Stimulated activated CD8-positive, alpha-beta memory T cell treated with anti-CD3 and anti-CD28 coated beads, Interleukin-7, amount 100 ng/mL, for 4 hours (primary cell): ENCODE data around the gene PPM1B.
"Not testable (repeated sequence)": the region's sequence is repeated elsewhere in the genome, so short reads cannot be mapped to it uniquely, and the experiment has no call there.

Experiments used
- DNase-seq, 2 donors: peaks; one replicate each; pipeline ENCODE4 v3.0.0-alpha.2; 2020; ENCODE audit warnings: low read depth in 2 of 2

The PPM1B gene

DNA sequence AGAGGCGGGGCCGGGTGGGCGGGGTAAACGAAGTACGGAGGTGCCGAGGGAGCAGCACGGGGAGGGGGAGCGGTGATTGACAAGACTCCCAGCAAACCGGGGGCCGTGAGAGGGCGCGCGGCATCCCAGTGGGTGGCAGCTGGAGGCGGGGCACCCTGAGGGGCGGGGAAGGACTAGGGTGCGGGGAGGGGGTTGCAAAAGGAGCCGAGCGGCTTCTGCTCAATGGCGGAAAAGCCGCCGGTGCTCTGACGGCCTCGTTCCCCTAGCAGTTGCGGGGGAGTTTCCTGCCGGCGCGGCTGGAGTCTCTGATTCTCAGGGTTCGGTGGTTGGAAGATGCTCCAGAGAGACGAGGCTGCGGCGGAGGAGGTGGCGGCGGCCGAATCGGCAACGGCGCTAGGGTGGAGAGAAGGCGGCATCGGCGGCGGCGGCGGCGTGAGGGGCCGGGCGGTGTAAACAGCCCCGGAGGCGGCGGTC, at the start of gene PPM1B:
TSS of gene PPM1B (plus strand) at position 195 of the 474 bp plus-strand sequence. CDS start 32,325 bp downstream, outside the sequence.
- DNase-seq = peak; percentile 99 to 100

DNA sequence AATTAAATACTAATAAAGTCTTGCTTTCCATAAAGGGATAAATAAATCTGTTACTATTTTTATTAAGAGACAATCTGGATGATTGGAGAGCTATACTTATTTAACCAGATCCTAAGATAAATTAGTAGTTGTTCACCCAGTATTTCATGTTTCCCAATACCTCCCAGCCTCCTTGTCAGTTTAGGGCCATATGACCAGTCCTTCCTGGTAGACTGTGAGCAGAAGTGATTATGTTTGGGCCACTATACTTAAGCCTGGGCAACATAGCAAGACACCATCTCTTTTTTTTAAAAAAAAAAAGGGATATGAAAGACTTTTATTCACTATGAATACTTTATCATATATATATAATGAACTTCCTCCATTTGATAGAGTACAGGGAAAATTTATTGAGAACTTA, 48.8 kb upstream of the PPM1B start:
- DNase-seq = no peak

DNA sequence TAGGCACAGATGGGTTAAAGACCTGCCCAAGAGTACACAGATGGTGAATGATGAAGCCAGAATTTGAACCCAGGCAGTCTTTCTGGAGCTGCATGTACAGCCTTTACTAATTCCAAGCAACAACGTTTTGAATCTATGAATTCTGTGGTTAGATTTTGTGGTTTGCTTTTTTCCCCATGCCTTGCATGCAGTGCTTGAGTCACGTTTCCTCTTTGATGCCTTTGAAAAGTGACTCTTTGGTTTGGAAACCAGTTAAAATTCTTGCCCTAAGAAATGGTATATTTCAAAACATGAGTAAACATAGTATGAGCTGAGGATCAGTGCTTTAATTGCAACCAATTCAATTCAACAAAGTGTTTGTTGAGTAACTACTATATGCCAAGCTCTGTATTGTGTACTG, 48.2 kb upstream of the PPM1B start:
- DNase-seq = peak; percentile 4 to 6

DNA sequence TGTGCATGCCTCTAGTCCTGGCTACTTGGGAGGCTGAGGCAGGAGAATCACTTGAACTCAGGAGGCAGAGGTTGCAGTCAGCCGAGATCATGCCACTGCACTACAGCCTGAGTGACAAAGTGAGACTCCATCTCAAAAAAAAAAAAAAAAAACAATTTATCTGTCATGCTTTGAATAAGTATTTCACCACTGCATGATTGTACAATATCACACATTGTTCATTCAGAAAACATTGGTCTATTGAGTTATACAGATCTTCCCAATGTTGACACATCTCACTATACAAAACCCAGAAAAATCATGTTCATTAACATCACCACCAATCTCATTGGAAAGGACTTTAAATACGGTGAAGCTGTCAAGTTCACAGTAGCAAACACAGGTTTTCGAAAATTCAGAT, 46.8 kb upstream of the PPM1B start:
- no peak for DNase-seq

DNA sequence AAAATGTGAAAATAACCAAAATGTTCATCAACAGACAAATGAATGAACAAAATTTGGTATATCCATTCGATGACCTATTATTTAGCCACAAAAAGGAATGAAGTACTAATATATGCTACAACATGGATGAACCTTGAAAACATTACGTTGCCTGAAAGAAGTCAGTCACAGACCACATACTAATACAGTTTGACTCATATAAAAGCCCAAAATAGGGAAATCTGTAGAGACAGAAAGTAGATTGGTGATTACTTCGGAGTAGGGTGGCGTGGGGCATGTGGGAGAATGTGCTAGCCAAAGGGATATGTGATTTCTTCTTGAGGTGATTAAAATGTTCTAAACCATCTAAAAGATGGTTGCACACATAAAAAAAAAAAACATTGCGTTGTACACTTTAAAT, 44.2 kb upstream of the PPM1B start:
- no peak for DNase-seq

DNA sequence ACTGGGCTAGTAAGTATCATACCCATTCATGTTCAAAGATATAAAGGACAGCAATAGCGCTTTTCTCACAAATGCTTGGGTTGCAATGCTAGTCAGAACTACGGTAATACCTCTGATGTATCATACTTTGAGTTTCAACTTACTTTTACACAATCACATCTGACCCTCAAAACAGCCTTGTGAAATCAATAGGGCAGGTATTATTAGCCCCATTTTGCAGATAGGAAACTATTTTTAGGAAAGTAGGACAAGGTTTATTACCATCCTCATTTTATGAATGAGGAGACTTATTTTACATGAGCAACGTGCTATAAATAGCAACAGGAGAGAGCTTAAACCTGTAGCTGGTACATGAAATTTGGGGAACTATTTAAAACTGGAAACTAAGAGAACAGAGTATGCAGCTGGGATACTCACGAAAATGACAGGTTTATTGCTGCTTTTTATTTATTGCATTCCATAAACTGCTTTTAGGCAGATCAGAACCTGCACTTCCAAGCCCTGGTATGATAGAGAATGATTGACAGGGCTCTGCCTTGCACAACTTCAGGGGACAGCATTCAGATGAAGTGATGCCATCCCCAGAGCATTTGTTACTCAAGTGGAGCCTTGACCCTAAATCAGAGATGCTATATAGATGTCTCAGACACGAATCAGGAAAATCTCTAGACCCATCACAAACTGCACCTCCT, 42.4 kb upstream of the PPM1B start:
- DNase-seq = no peak

DNA sequence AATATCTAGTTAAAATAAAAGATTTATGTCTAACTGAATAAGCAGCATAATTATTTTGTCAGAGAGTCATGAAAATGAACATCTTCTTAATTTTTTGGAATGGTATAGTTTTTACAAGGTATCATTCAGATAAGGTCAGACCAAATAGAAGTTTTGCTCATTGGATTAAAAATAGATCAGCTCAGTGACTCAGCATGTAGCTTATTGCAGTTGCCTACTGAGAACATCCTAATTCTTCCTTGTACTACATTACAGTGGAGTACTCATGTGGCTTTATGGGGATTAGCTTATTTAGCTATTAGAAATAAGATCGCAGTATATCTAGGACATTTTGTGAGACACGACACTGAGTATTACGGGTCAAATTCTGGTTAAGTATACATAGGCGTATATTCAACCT, 38.2 kb upstream of the PPM1B start:
- no peak for DNase-seq

DNA sequence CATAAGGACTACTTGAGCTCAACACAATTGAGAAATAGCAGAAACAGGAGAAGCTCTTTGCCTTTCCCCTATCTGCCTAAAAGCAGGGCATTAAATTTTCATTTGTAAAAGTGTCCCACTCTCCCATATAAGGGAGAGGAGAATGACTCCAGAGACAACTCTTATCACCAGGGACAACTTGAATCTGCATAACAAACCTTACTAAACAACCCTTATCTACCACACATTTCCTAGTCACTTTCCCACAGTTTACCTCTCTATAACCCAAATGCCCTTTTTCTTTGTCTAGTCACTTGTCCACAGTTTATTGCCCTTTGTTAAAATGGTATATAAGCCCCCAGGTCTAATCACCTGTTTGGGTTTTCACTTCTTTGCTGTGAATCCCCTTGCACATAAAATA, 37.5 kb upstream of the PPM1B start:
- no peak for DNase-seq

DNA sequence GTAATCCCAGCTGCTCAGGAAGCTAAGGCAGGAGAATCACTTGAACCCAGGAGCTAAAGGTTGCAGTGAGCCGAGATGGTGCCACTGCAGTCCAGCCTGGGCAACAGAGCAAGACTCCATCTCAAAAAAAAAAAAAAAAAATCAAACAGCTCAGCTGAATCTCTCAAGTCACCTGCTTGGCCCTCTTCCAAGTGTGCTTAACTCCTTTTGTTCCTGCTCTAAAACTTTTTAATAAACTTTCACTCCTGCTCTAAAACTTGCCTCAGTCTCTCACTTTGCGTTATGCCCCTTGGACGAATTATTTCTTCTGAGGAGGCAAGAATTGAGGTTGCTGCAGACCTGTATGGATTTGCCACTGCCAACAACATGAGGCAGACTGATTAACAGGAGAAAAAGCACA, 35.1 kb upstream of the PPM1B start:
- not testable (repeated sequence) for DNase-seq

DNA sequence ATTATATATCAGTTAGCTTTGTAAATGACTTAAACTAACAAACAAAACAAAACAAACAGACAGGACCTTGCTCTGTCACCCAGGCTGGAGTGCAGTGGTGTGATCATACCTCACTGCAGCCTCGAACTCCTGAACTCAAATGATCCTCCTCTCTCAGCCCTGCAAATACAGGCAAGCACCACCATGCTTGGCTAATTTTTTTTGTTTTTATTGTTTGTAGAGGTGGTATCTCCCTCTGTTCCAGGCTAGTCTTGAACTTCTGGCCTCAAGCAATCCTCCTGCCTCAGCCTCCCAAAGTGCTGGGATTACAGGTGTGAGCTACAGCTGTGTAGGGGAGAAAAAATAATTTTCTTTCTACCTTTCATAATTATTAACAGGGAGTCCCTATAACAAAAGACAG, 33.8 kb upstream of the PPM1B start:
- no peak for DNase-seq

DNA sequence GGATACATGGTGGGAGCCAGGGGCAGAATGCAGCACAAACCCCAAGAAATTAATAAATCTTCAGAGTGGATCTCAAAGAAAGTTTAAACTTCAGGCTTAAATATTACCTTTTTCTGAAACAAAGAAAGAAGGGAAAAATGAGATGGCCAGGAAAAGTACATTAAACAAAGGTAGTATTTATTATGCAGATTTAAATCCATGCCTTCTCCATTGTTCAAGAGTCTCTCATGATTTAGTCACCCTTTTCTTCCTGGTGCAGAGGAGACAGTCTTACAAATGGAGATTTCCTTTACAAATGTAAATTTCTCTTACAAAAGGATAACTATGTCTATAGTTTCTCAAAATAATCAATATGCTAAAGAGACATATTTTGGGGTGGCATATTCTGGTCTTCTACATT, 33.4 kb upstream of the PPM1B start:
- DNase-seq = no peak

DNA sequence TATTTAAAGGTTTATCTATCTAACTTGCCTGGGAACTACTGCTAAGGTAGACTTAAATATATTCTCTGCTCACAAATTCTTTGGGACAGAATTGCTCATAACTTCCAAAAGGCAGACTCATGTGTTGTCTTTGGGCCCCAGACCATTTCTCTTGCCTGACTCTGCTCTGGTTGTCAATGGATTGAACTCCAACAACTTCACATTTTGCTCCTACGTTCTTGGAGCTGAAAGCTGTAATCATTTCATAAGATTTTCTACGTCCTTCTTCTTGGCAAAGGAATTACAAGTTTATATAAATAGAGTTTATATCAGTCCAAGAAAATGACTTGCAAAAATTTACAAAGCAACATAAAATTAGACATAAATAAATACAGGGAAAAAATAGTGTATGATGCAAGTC, 32.9 kb upstream of the PPM1B start:
- DNase-seq = no peak

DNA sequence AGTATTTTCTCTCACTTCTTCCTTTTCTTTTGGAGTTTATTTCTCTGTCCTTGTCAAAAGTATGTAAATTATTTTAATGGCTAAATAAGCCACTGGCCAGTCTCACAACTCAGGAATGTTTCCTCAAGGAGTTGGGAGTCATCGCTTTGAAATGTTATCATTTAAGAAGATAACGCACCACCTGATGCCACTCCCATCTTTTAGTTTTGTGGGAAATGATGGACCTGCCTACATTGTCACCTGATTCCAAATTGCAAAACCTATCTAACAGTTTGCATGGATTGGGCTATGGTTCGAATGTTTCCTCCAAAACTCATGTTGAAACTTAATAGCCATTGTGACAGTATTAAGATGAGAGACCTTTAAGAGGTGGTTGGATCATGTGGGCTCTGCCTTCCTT, 32.4 kb upstream of the PPM1B start:
- no peak for DNase-seq

DNA sequence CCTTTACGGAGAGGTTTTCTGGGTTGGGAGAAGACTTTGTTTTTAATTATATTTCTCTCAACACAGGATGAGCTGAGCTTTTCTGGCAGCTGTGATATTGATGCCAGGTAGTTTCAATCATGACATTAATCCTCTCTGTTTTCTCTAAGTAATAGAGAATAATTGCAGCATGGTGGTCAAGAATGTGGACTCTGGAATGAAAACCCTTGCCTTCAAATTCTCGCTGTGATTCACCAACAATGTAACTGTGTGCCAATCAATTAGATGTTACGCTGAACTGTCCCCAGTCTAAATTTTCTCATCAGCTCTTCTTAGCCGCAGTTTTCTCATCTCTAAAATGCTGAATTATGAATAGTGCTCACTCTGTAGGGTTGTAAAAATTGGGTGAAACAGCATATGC, 31.6 kb upstream of the PPM1B start:
- DNase-seq = no peak

DNA sequence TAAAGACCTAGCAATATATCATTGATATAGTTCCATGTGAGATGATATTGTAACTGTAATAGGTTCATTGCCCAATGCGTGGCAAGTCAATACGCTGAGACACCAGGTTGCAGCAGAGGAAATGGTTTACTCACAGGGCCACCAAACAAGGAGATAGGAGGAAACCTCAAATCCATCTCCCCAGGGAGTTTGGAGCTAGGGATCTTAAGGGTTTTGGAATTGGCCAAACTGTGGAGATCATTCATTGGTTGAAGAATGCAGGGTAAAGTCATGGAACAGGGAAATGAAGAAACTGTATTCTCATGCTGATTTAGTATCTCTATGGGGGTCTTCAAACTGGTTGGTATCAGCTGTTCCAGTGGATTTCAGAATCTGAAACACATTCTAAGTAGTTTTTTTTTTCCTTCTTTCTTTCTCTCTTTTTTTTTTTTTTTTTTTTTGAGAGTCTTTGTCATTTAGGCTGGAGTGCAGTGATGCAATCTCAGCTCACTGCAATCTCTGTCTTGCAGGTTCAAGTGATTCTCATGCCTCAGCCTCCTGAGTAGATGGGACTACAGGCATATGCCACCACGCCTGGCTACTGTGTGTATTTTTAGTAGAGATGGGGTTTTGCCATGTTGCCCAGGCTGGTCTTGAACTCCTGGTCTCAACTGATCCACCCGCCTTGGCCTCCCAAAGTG, 30.7 kb upstream of the PPM1B start:
- no peak for DNase-seq

DNA sequence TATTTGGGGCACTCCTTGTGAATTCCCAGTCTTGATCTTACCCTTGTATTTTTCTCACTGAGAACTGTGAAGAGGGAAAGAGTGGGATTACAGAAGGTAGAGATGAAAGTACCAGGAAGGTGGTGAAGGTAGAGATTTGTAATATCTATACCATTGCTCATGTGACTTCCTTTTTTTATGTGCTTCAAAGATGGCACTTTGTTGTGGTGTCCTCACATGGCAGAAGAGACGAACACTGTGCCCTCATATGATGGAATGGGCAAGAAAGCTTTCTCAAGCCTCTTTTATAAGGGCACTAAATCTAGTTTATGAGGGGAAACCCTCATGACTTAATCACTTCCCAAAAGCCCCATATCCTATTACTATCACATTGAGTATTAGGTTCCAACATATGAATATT, 28.9 kb upstream of the PPM1B start:
- no peak for DNase-seq

DNA sequence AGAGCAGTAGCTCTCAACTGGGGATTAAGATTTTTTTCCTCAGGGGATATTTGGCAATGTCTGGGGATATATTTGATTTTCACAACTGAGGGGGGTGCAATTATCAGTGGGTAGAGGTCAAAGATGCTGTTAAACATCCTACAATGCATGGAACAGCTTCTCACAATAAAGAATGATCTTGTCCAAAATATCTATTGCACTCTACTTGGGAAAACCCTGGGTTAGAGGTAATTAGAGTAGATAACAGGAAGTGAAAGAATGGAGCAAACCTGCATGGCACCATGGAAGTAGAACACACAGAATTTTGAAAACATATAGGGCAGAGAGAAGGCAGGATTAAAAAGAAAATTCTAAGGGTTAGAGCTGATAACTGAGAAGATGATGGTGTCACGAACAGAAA, 26.4 kb upstream of the PPM1B start:
- DNase-seq = no peak

DNA sequence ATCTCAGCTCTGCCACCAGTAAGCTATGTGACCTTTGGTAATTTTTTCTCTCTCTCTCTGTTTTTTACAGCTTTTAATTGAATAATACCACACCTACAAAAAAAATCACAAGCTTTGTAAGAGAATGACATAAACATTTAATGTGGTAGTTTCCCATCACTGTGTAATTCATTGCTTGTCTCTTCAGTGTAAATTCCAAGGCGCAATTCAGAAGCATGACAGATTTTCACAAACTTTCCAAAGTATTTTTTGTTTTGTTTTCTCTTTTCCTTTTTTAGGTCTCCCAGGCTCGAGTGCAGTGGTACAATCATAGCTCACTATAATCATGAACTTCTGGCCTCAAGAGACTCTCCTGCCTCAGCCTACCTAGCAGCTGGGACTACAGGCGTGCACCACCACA, 25.0 kb upstream of the PPM1B start:
- DNase-seq = no peak

DNA sequence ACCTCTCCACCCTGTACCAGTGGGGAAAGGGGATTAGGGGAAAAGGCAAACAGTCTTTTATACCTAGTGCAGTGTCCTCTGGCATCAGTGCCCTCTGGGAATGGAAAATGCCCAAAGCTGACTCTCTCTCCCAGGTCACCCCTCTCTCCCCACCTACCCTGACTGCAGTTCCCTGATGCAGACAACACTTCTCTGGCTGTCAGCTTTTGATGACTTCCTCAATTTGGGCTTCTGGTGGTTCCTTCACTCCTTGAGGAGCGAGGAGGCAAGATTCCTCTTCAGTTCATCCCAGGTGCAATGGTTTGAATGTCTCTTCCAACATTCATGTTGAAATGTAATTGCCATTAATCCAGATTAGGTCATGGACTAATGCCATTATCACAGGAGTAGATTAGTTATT, 19.7 kb upstream of the PPM1B start:
- DNase-seq = no peak

DNA sequence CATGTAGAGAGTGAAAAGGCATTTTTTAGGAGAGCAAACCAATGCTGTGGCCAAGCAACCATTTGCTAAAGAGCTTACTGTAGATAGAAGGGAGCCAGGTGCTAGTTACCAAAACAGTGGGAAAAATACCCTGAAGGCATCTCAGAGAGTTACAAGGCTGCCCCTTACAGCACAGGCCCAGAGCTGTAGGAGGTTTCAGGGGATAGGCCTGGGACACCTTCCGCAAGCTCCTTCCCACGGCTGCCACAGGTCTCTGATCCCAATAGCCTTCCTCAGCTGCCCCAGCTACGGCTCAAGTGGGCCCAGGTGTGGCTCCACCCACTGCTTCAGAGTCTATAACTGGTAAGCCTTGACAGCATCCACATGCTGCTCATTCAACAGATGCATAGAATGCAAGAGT, 18.2 kb upstream of the PPM1B start:
- DNase-seq = no peak

DNA sequence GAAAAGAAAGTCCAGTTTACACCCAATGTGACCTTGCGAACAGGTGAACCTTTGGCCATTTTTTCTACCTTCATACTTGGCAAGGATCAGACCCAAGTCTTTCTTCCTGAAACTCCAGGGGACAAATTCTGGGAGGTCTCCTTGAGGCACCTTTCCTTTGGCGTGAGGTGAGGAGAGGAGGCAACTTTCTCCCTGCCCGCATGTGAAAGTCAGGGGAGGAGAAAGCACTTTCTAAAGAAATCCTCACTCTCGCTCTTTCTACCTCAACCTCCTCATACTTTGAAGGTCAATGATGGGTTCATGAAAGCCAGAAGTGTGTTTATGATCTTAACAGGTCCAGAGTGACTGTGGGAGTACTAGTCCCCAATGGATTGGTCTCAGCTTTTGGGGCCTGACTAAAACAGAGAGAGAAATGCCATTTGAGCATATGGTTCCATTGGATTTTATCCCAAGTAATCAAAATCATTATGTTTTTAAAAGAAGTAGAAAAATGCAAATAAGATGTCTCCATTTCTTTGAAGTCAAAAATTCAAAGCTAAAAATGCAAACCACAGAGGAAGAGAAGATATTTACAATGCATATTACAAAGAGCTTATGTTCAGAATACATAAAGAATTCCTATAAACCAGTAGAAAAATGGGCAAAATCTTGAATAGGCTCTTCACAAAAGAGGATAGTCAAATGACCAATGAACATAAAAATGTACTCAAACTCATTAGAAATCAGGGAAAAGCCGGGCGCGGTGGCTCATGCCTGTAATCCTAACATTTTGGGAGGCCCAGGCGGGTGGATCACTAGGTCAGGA, 15.6 kb upstream of the PPM1B start:
- no peak for DNase-seq

DNA sequence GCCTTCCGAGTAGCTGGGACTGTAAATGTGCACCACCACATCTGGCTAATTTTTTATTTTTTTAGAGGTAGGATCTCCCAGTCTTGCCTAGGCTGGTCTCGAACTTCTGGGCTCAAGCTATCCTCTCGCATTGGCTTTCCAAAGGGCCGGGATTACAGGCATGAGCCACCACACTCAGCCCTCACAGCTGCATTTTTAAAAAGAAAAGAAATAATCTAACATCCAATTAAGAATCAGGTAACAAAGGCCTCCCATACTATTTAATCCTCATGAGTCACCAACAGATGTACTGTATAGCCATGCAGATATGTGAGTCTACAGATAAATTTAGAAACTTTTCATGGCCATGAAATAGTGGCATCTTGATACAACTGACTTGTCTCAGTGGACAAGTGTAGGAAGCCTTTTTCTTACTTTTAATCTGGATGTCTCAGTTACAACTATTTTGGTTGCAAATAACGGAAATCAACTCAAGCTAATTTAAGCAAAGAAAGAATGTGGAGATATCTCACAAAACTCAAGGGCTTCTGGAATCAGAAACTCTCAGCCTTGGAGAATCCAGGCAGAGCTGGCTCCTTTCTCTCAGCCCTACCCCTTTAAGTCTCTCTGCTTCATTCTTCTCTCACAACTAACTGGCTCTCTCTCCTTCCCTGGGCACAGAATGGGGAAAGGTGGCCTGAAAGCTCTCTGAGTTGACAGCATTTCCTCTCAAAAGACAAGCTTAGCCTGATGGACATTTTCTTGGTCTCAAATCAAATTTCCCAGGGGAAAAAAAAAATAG, 12.8 kb upstream of the PPM1B start:
- DNase-seq = no peak
